ENCODE results near the gene EML2. TPM values are rescaled to one million over a fixed set of nuclear protein-coding genes. Genes with fewer than 3 reads are reported as not detected.

Gene EML2
- total RNA-seq, 1 experiment from 2014 or later, result 110 TPM

- intact Hi-C loops (cut with micrococcal nuclease), result loop anchor here (1.0 to 5.0 kb wide), 6 partner anchors 38 to 205 kb away; partner anchors contain the start of gene VASP
- H3K9me3 Mint-ChIP-seq (ENCODE audit: unreplicated experiment), result no peaks in the 10 kb centered on the region
- CTCF ChIA-PET, result interaction anchor here (0.6 to 5.3 kb wide), 15 partner anchors 13 to 1514 kb away, joined by 3 to 99 read pairs (median 4); no protein-coding TSS in a partner anchor
- DNase-seq (ENCODE audit: unreplicated experiment), result no peak
- no peak overlapping the region for H3K4me3 Mint-ChIP-seq (ENCODE audit: unreplicated experiment)
- no TSS peak for BruUV-seq (replicated peaks)
- TF ChIP-seq CTCF (IDR thresholded peaks at IDR 0.05; ENCODE audit: unreplicated experiment), result no peak
- no peak overlapping the region for H3K27ac Mint-ChIP-seq (ENCODE audit: low read depth, unreplicated experiment)
- peaks cover 31% of the 10 kb centered on the region for H3K4me1 Mint-ChIP-seq (ENCODE audit: insufficient read depth, unreplicated experiment)
- H3K27me3 Mint-ChIP-seq (ENCODE audit: insufficient read depth, unreplicated experiment), result no peaks in the 10 kb centered on the region
- POLR2A ChIA-PET, result interaction anchor here (0.9 to 6.2 kb wide), 5 partner anchors 10 to 66 kb away, joined by 3 to 71 read pairs (median 19); no protein-coding TSS in a partner anchor
- peaks cover 4% of the 10 kb centered on the region for H3K36me3 Mint-ChIP-seq (ENCODE audit: insufficient read depth, unreplicated experiment)
Measured at GRCh38 chr19:45643927-45644771, 5.0 kb upstream of the EML2 start.

- peaks cover 4% of the 10 kb centered on the region for H3K36me3 Mint-ChIP-seq (ENCODE audit: insufficient read depth, unreplicated experiment)
- no peaks in the 10 kb centered on the region for H3K9me3 Mint-ChIP-seq (ENCODE audit: unreplicated experiment)
- TF ChIP-seq CTCF (IDR thresholded peaks at IDR 0.05; ENCODE audit: unreplicated experiment), result peak; percentile 99
- no TSS peak for BruUV-seq (replicated peaks)
- H3K4me3 Mint-ChIP-seq (ENCODE audit: unreplicated experiment), result peak overlapping the region; percentile 41
- DNase-seq (ENCODE audit: unreplicated experiment), result peak; percentile 87
- intact Hi-C loops (cut with micrococcal nuclease), result loop anchor here (1.0 to 5.0 kb wide), 6 partner anchors 39 to 204 kb away; partner anchors contain the start of gene VASP
- H3K27ac Mint-ChIP-seq (ENCODE audit: low read depth, unreplicated experiment), result peak overlapping the region; percentile 90
- POLR2A ChIA-PET, result interaction anchor here (0.9 to 6.2 kb wide), 10 partner anchors 9 to 147 kb away, joined by 3 to 71 read pairs (median 10); partner anchors contain the start of genes RTN2 and VASP
- H3K4me1 Mint-ChIP-seq (ENCODE audit: insufficient read depth, unreplicated experiment), result peaks cover 31% of the 10 kb centered on the region
- no peaks in the 10 kb centered on the region for H3K27me3 Mint-ChIP-seq (ENCODE audit: insufficient read depth, unreplicated experiment)
- CTCF ChIA-PET, result interaction anchor here (0.6 to 5.3 kb wide), 27 partner anchors 12 to 1515 kb away, joined by 3 to 99 read pairs (median 4); partner anchors contain the start of gene OPA3
Measured at GRCh38 chr19:45643024-45643926, 4.1 kb upstream of the EML2 start.

GRCh38 chr19:45641274-45642105 lies 2.3 kb upstream of the EML2 start:
- H3K27me3 Mint-ChIP-seq (ENCODE audit: insufficient read depth, unreplicated experiment), result no peaks in the 10 kb centered on the region
- H3K9me3 Mint-ChIP-seq (ENCODE audit: unreplicated experiment), result no peaks in the 10 kb centered on the region
- H3K4me3 Mint-ChIP-seq (ENCODE audit: unreplicated experiment), result peak overlapping the region; percentile 70
- POLR2A ChIA-PET, result interaction anchor here (0.5 to 6.2 kb wide), 39 partner anchors 10 to 566 kb away, joined by 3 to 71 read pairs (median 3); partner anchors contain the start of genes OPA3, QPCTL, RTN2 and SIX5
- TF ChIP-seq CTCF (IDR thresholded peaks at IDR 0.05; ENCODE audit: unreplicated experiment), result no peak
- CTCF ChIA-PET, result interaction anchor here (0.6 to 5.3 kb wide), 45 partner anchors 9 to 297 kb away, joined by 3 to 99 read pairs (median 5); partner anchors contain the start of genes FOSB, OPA3, PPP1R13L and QPCTL
- peak overlapping the region; percentile 90 for H3K27ac Mint-ChIP-seq (ENCODE audit: low read depth, unreplicated experiment)
- BruUV-seq (replicated peaks), result TSS peak; percentile 74
- peaks cover 19% of the 10 kb centered on the region for H3K36me3 Mint-ChIP-seq (ENCODE audit: insufficient read depth, unreplicated experiment)
- peaks cover 31% of the 10 kb centered on the region for H3K4me1 Mint-ChIP-seq (ENCODE audit: insufficient read depth, unreplicated experiment)
- intact Hi-C loops (cut with micrococcal nuclease), result loop anchor here (1.0 to 5.0 kb wide), 7 partner anchors 27 to 203 kb away; partner anchors contain the start of gene VASP
- DNase-seq (ENCODE audit: unreplicated experiment), result peak; percentile 99
